HCT116 (cell line): ENCODE measurements around the gene CHST8. TPM values are rescaled to one million over a fixed set of nuclear protein-coding genes. Genes with fewer than 3 reads are reported as not detected.

Source experiments
- ATAC-seq: fragments of 200-7000 bp; cut with Tn5 transposase; 2 replicates; pipeline ENCODE4 v1.9.1; 2020; ENCODE audit warnings: mild to moderate bottlenecking, moderate library complexity
- BruUV-seq: library from RNA; stranded (reverse); fragments of 400-500 nt; replicated peaks from 2 replicates; lab custom pipeline; 2021; lab: Mats Ljungman, UMichigan
- CTCF ChIA-PET: fragments of 300-600 bp; sonication (Branson Sonifier 250); formaldehyde crosslinking; loops from one replicate; lab custom pipeline; 2021; ENCODE audit warnings: antibody characterized with exemption; lab: Charles Lee
- POLR2A ChIA-PET: fragments of 300-600, 350-600 bp; sonication (Branson Sonifier 250); formaldehyde crosslinking; loops from one replicate; lab custom pipeline; 2021; ENCODE audit warnings: antibody characterized with exemption; lab: Charles Lee
- RAD21 ChIA-PET, 2 experiments: fragments of 300-600 bp; sonication (Branson Sonifier 250); formaldehyde crosslinking; loops; one replicate each; lab custom pipeline; 2023; ENCODE audit warnings: low total read pairs in 2 of 2; ENCODE audit not compliant: uncharacterized antibody in 2 of 2, unreplicated experiment in 2 of 2, low non-redundant PET in 1 of 2; lab: Charles Lee
- DNase-seq: peaks from one replicate; pipeline ENCODE4 v3.0.0-alpha.2; 2010; ENCODE audit warnings: low read depth, low spot score
- H2AFZ ChIP-seq: fragments of 200-600 bp; shearing (Covaris generic), sonication (generic); 2 replicates; pipeline ENCODE4 v1.6.1; 2017; ENCODE audit warnings: low read depth, mixed run types, mixed read lengths, antibody characterized with exemption, low read length; ENCODE audit not compliant: poor library complexity, severe bottlenecking
- H3K27ac ChIP-seq: 2 replicates; pipeline ENCODE4 v1.5.1; 2012; ENCODE audit warnings: low read depth, low read length
- H3K27me3 ChIP-seq: fragments of 200-600 bp; sonication (generic); 2 replicates; pipeline ENCODE4 v1.6.1; 2016; ENCODE audit warnings: mixed run types, low read length, mixed read lengths; ENCODE audit not compliant: insufficient read depth
- H3K36me3 ChIP-seq, 2 experiments: fragments of 200-500 bp in 1 of 2; fragments of 200-600 bp in 1 of 2; sonication (Bioruptor generic) in 1 of 2; sonication (generic) in 1 of 2; 2 replicates each; pipeline versions ENCODE4 v1.5.1 to v1.6.1; 2014 to 2016; ENCODE audit warnings: low read length in 2 of 2, inconsistent platforms in 1 of 2, mixed read lengths in 1 of 2, mixed run types in 1 of 2; ENCODE audit not compliant: insufficient read depth in 2 of 2, control insufficient read depth in 1 of 2
- H3K4me1 ChIP-seq, 2 experiments: fragments of 200-600 bp in 1 of 2; sonication (generic) in 1 of 2; 2 replicates each; pipeline versions ENCODE4 v1.5.1 to v1.6.1; 2012 to 2017; ENCODE audit warnings: low read length in 2 of 2, inconsistent platforms in 1 of 2, mild to moderate bottlenecking in 1 of 2, mixed read lengths in 1 of 2, mixed run types in 1 of 2, moderate library complexity in 1 of 2; ENCODE audit not compliant: insufficient read depth in 2 of 2, control insufficient read depth in 1 of 2
- H3K4me2 ChIP-seq: fragments of 200-600 bp; sonication (generic); 2 replicates; pipeline ENCODE4 v1.6.1; 2017; ENCODE audit warnings: mixed run types, low read length, mixed read lengths
- H3K4me3 ChIP-seq, 2 experiments: fragments of 200-600 bp in 1 of 2; sonication (generic) in 1 of 2; replicated peaks in 1 of 2; 2 replicates each; pipeline ENCODE4 v1.5.1; 2011 to 2016; ENCODE audit warnings: low read length in 2 of 2, control low read depth in 1 of 2, low read depth in 1 of 2, mild to moderate bottlenecking in 1 of 2, mixed read lengths in 1 of 2, mixed run types in 1 of 2
- H3K79me2 ChIP-seq: fragments of 200-600 bp; sonication (generic); 2 replicates; pipeline ENCODE4 v1.6.1; 2017; ENCODE audit warnings: mild to moderate bottlenecking, mixed run types, low read length, moderate library complexity, mixed read lengths; ENCODE audit not compliant: insufficient read depth
- H3K9ac ChIP-seq: fragments of 200-600 bp; sonication (generic); 2 replicates; pipeline ENCODE4 v1.6.1; 2016; ENCODE audit warnings: low read length, mixed read lengths
- H3K9me2 ChIP-seq: fragments of 200-600 bp; sonication (generic), shearing (Covaris generic); 2 replicates; pipeline ENCODE4 v1.6.1; 2017; ENCODE audit warnings: mixed run types, mild to moderate bottlenecking, moderate library complexity; ENCODE audit not compliant: insufficient read depth
- H3K9me3 ChIP-seq, 2 experiments: fragments of 200-500 bp in 1 of 2; fragments of 200-600 bp in 1 of 2; sonication (Bioruptor generic) in 1 of 2; sonication (generic) in 1 of 2; 2 replicates each; pipeline ENCODE4 v1.6.1; 2014 to 2017; ENCODE audit warnings: low read length in 2 of 2, mixed read lengths in 2 of 2, inconsistent platforms in 1 of 2, low read depth in 1 of 2, mild to moderate bottlenecking in 1 of 2, mixed run types in 1 of 2, moderate library complexity in 1 of 2; ENCODE audit not compliant: control insufficient read depth in 1 of 2, insufficient read depth in 1 of 2
- H4K20me1 ChIP-seq: fragments of 200-600 bp; sonication (generic), shearing (Covaris generic); 2 replicates; pipeline ENCODE4 v1.6.1; 2017; ENCODE audit warnings: mixed run types, mild to moderate bottlenecking, moderate library complexity; ENCODE audit not compliant: insufficient read depth
- ATF3 ChIP-seq: IDR thresholded peaks from 2 replicates; pipeline ENCODE4 v1.6.1; 2012
- CBX3 ChIP-seq: IDR thresholded peaks from 2 replicates; pipeline ENCODE4 v1.6.1; 2012; ENCODE audit warnings: low read depth
- CEBPB ChIP-seq: IDR thresholded peaks from 2 replicates; pipeline ENCODE4 v1.6.1; 2012; ENCODE audit warnings: low read depth
- CTCF ChIP-seq, 3 experiments: fragments of 200-600 bp in 1 of 3; sonication (generic) in 1 of 3; IDR thresholded peaks in 2 of 3; conservative IDR thresholded peaks in 1 of 3; 2 replicates each; pipeline ENCODE4 v1.5.1; 2012 to 2017; ENCODE audit warnings: low read depth in 2 of 3, low read length in 2 of 3, antibody characterized with exemption in 1 of 3, borderline replicate concordance in 1 of 3, control low read depth in 1 of 3, mild to moderate bottlenecking in 1 of 3, mixed read lengths in 1 of 3, mixed run types in 1 of 3, moderate library complexity in 1 of 3; ENCODE audit not compliant: insufficient read depth in 1 of 3
- EGR1 ChIP-seq: IDR thresholded peaks from 2 replicates; pipeline ENCODE4 v1.6.1; 2012; ENCODE audit warnings: low read depth
- EZH2 ChIP-seq: fragments of 200-600 bp; sonication (generic); IDR thresholded peaks from 2 replicates; pipeline ENCODE4 v1.6.1; 2017; ENCODE audit warnings: antibody characterized with exemption, mixed run types
- EZH2phosphoT487 ChIP-seq: fragments of 200-600 bp; IDR thresholded peaks from 2 replicates; pipeline ENCODE4 v1.6.1; 2018; ENCODE audit warnings: antibody characterized with exemption, borderline replicate concordance
- FOSL1 ChIP-seq: IDR thresholded peaks from 2 replicates; pipeline ENCODE4 v1.6.1; 2012; ENCODE audit warnings: low read depth
- JUND ChIP-seq: IDR thresholded peaks from 2 replicates; pipeline ENCODE4 v1.6.1; 2012
- MAX ChIP-seq: IDR thresholded peaks from 2 replicates; pipeline ENCODE4 v1.6.1; 2012
- POLR2A ChIP-seq: IDR thresholded peaks from 2 replicates; pipeline ENCODE4 v1.7.0; 2011; ENCODE audit warnings: borderline replicate concordance; ENCODE audit not compliant: insufficient read depth, insufficient read length; ENCODE audit errors: extremely low read depth
- POLR2AphosphoS5 ChIP-seq: IDR thresholded peaks from 2 replicates; pipeline ENCODE4 v1.6.1; 2011; ENCODE audit warnings: mild to moderate bottlenecking, low read depth, low read length, moderate library complexity
- RAD21 ChIP-seq: IDR thresholded peaks from 2 replicates; pipeline ENCODE4 v1.6.1; 2012; ENCODE audit warnings: low read depth, mild to moderate bottlenecking
- REST ChIP-seq: IDR thresholded peaks from 2 replicates; pipeline ENCODE4 v1.6.1; 2012; ENCODE audit warnings: low read depth
- SP1 ChIP-seq: IDR thresholded peaks from 2 replicates; pipeline ENCODE4 v1.6.1; 2012; ENCODE audit warnings: low read depth
- SRF ChIP-seq: IDR thresholded peaks from 2 replicates; pipeline ENCODE4 v1.6.1; 2012; ENCODE audit warnings: low read depth
- TCF7L2 ChIP-seq: IDR thresholded peaks from 2 replicates; pipeline ENCODE4 v1.7.0; 2011; ENCODE audit warnings: borderline replicate concordance, inconsistent platforms; ENCODE audit not compliant: insufficient read depth, insufficient read length; ENCODE audit errors: extremely low read depth
- YY1 ChIP-seq: IDR thresholded peaks from 2 replicates; pipeline ENCODE4 v1.6.1; 2011; ENCODE audit warnings: low read length, low read depth, moderate library complexity, mild to moderate bottlenecking; ENCODE audit not compliant: insufficient replicate concordance; ENCODE audit errors: extremely low read depth
- ZFX ChIP-seq: fragments of 450-650 bp; IDR thresholded peaks from 2 replicates; pipeline ENCODE4 v1.6.1; 2017
- ZNF274 ChIP-seq: fragments of 200-500 bp; sonication (Bioruptor generic); IDR thresholded peaks from 2 replicates; pipeline ENCODE4 v1.6.1; 2014; ENCODE audit warnings: mild to moderate bottlenecking, low read depth, low read length, inconsistent platforms
- intact Hi-C: fragments of 100-400 bp; cut with micrococcal nuclease; formaldehyde crosslinking; loops from 2 replicates; pipeline ENCODE4 v1.10.0; 2022
- total RNA-seq: library from RNA; stranded (reverse); gene quantifications from one replicate; pipeline ENCODE4 v1.2.1, GENCODE V29; 2021; ENCODE audit not compliant: unreplicated experiment

The CHST8 gene
- total RNA-seq, 1 experiment from 2014 or later = not detected

- TF ChIP-seq ATF3 (no peak), EZH2phosphoT487 (no peak), FOSL1 (no peak), SP1 (no peak), JUND (no peak)
- TF ChIP-seq, all 23 proteins: peak for 0
Observed at GRCh38 chr19:33601583-33601982, 20.2 kb upstream of the CHST8 start (continued).

- Histone ChIP-seq H3K4me3 (no peak overlapping the region), H3K4me1 (no peaks in the 10 kb centered on the region), H3K36me3 (no peaks in the 10 kb centered on the region), H3K9me3 (peaks cover 5 to 14% of the 10 kb centered on the region in 2 experiments; a peak in 2 of 4 replicates), H3K9me2 (no peaks in the 10 kb centered on the region), H2AFZ (no peak overlapping the region)
- POLR2A ChIA-PET = no interaction called here
- DNase-seq (no peak), ATAC-seq (no peak)
- RAD21 ChIA-PET = no interaction called here
- TF ChIP-seq TCF7L2 = no peak
- no peak for TF ChIP-seq EZH2
- TF ChIP-seq CTCF (IDR thresholded peaks at IDR 0.05 in 2 of 3, conservative IDR thresholded peaks at IDR 0.05 in 1 of 3; ENCODE audit: borderline replicate concordance in 1 of 3, insufficient read depth in 1 of 3, low read depth in 2 of 3, low read length in 2 of 3) = no peak
- no peak for TF ChIP-seq JUND
- TF ChIP-seq SRF = no peak
- no peak for TF ChIP-seq EGR1
- TF ChIP-seq POLR2A = no peak
- TF ChIP-seq CEBPB = no peak
- TF ChIP-seq RAD21 = no peak
- TF ChIP-seq ZFX = no peak
- no peak for TF ChIP-seq REST
- TF ChIP-seq ZNF274 = no peak
- no peak for TF ChIP-seq YY1
- TF ChIP-seq POLR2AphosphoS5 = no peak
- TF ChIP-seq MAX = no peak
- TF ChIP-seq EZH2phosphoT487 = no peak
- TF ChIP-seq FOSL1 = no peak
- no peak for TF ChIP-seq CBX3
- TF ChIP-seq SP1 = no peak
- TF ChIP-seq, all 23 proteins: peak for 0
- CTCF ChIA-PET = no interaction called here
- no peak overlapping the region for H3K27ac ChIP-seq
- no peak overlapping the region for H3K9ac ChIP-seq
- intact Hi-C loops = no loop called here
- no peaks in the 10 kb centered on the region for H4K20me1 ChIP-seq
- no peaks in the 10 kb centered on the region; the same call in 1 of the 2 replicates for H3K27me3 ChIP-seq
- BruUV-seq = no TSS peak
- no peak overlapping the region for H3K4me2 ChIP-seq
- no peaks in the 10 kb centered on the region for H3K79me2 ChIP-seq
Observed at GRCh38 chr19:33602576-33603204, 19.1 kb upstream of the CHST8 start.
